Loucy (cell line): ENCODE data around the gene FAM120C.
A peak's percentile ranks its signal among the peaks of the same experiment; 100 is the strongest.

Experiments used
- H2AFZ ChIP-seq: fragments of 200-600 bp; sonication (generic); 2 replicates; pipeline ENCODE4 v1.6.0; 2016; ENCODE audit warnings: antibody characterized with exemption, mild to moderate bottlenecking, low read length, moderate library complexity
- H3F3A ChIP-seq: fragments of 200-600 bp; 2 replicates; pipeline ENCODE4 v1.6.0; 2016; ENCODE audit warnings: antibody characterized with exemption, low read depth, mild to moderate bottlenecking
- H3K27me3 ChIP-seq: fragments of 200-600 bp; sonication (generic); 2 replicates; pipeline ENCODE4 v1.6.1; 2014; ENCODE audit warnings: low read length, mild to moderate bottlenecking; ENCODE audit not compliant: insufficient read depth, poor library complexity, severe bottlenecking
- H3K36me3 ChIP-seq: fragments of 200-600 bp; sonication (generic); 2 replicates; pipeline ENCODE4 v1.6.1; 2016; ENCODE audit warnings: low read length; ENCODE audit not compliant: insufficient read depth
- H3K4me1 ChIP-seq: fragments of 200-600 bp; sonication (generic); 2 replicates; pipeline ENCODE4 v1.5.1; 2014; ENCODE audit warnings: low read length, mild to moderate bottlenecking; ENCODE audit not compliant: insufficient read depth, poor library complexity, severe bottlenecking
- H3K4me2 ChIP-seq: fragments of 200-600 bp; sonication (generic); 2 replicates; pipeline ENCODE4 v1.6.0; 2014; ENCODE audit warnings: antibody characterized with exemption, low read length, low read depth, mild to moderate bottlenecking; ENCODE audit not compliant: poor library complexity, severe bottlenecking
- H3K4me3 ChIP-seq: fragments of 200-600 bp; sonication (generic); 2 replicates; pipeline ENCODE4 v1.5.1; 2014; ENCODE audit warnings: low read length, mild to moderate bottlenecking, mixed read lengths; ENCODE audit not compliant: poor library complexity, severe bottlenecking
- H3K79me2 ChIP-seq: fragments of 200-600 bp; sonication (generic); 2 replicates; pipeline ENCODE4 v1.6.1; 2014; ENCODE audit warnings: low read length; ENCODE audit not compliant: insufficient read depth
- H3K9ac ChIP-seq: fragments of 200-600 bp; sonication (generic); 2 replicates; pipeline ENCODE4 v1.6.0; 2014; ENCODE audit warnings: mild to moderate bottlenecking, low read depth, low read length, moderate library complexity; ENCODE audit not compliant: poor library complexity, severe bottlenecking
- H3K9me2 ChIP-seq: fragments of 200-600 bp; sonication (generic); replicated peaks from 2 replicates; pipeline ENCODE4 v1.6.1; 2016; ENCODE audit warnings: low read depth, low read length, mixed read lengths
- H3K9me3 ChIP-seq: fragments of 200-600 bp; sonication (generic); 2 replicates; pipeline ENCODE4 v1.6.1; 2014; ENCODE audit warnings: mild to moderate bottlenecking, antibody characterized with exemption, low read length, low read depth; ENCODE audit not compliant: insufficient read depth
- H4K20me1 ChIP-seq: fragments of 200-600 bp; sonication (generic); 2 replicates; pipeline ENCODE4 v1.6.0; 2014; ENCODE audit warnings: antibody characterized with exemption, low read length, mild to moderate bottlenecking; ENCODE audit not compliant: insufficient read depth, poor library complexity, severe bottlenecking
- CTCF ChIP-seq: fragments of 200-600 bp; sonication (generic); conservative IDR thresholded peaks from 2 replicates; pipeline ENCODE4 v1.5.1; 2014; ENCODE audit warnings: mild to moderate bottlenecking, antibody characterized with exemption, low read length
- EZH2phosphoT487 ChIP-seq: fragments of 200-600 bp; IDR thresholded peaks from 2 replicates; pipeline ENCODE4 v1.6.1; 2018; ENCODE audit warnings: antibody characterized with exemption, mild to moderate bottlenecking, moderate library complexity, borderline replicate concordance

FAM120C gene

GRCh38 chrX:54045563-54046228, 137.4 kb downstream of the FAM120C start:
- peak overlapping the region; percentile 91 for H3K4me3 ChIP-seq

GRCh38 chrX:54044877-54045338, 138.1 kb downstream of the FAM120C start:
- H2AFZ ChIP-seq = peak overlapping the region; percentile 76; the same call in 1 of the 2 replicates
- H3K9me3 ChIP-seq = no peaks in the 10 kb centered on the region
- TF ChIP-seq EZH2phosphoT487 (no peak), CTCF (no peak)
- H3K9me2 ChIP-seq = no peaks in the 10 kb centered on the region
- no peaks in the 10 kb centered on the region for H3K27me3 ChIP-seq
- H3K4me1 ChIP-seq = peaks cover 11% of the 10 kb centered on the region
- H4K20me1 ChIP-seq = no peaks in the 10 kb centered on the region
- peak overlapping the region; percentile 91 for H3K4me3 ChIP-seq
- no peaks in the 10 kb centered on the region for H3K36me3 ChIP-seq
- no peaks in the 10 kb centered on the region for H3F3A ChIP-seq
- peak overlapping the region; percentile 88 for H3K9ac ChIP-seq
- H3K4me2 ChIP-seq = peak overlapping the region; percentile 90
- peaks cover 12% of the 10 kb centered on the region for H3K79me2 ChIP-seq

More at GRCh38 chrX:54045563-54046228, 137.4 kb downstream of the FAM120C start:
- H3K9me3 ChIP-seq = no peaks in the 10 kb centered on the region
- no peaks in the 10 kb centered on the region for H3F3A ChIP-seq
- no peaks in the 10 kb centered on the region for H3K27me3 ChIP-seq
- peak overlapping the region; percentile 90 for H3K4me2 ChIP-seq
- no peaks in the 10 kb centered on the region for H4K20me1 ChIP-seq
- no peaks in the 10 kb centered on the region for H3K9me2 ChIP-seq
- peaks cover 12% of the 10 kb centered on the region for H3K79me2 ChIP-seq
- no peak overlapping the region for H2AFZ ChIP-seq
- H3K4me1 ChIP-seq = peaks cover 11% of the 10 kb centered on the region
- H3K9ac ChIP-seq = peak overlapping the region; percentile 88
- TF ChIP-seq CTCF = no peak
- no peak for TF ChIP-seq EZH2phosphoT487
- no peaks in the 10 kb centered on the region for H3K36me3 ChIP-seq

GRCh38 chrX:54044126-54044876, 138.8 kb downstream of the FAM120C start, which contains the start of gene PHF8:
TSS of gene PHF8 (minus strand) at chrX:54044473. CDS start at chrX:54042728, 1,745 bp downstream.
- TF ChIP-seq CTCF = no peak
- TF ChIP-seq EZH2phosphoT487 = no peak
- H4K20me1 ChIP-seq = no peaks in the 10 kb centered on the region
- H3K79me2 ChIP-seq = peaks cover 12% of the 10 kb centered on the region
- H3K4me3 ChIP-seq = peak within 1 kb of the TSS; percentile 91
- no peaks in the 10 kb centered on the region for H3K27me3 ChIP-seq
- H2AFZ ChIP-seq = peak within 1 kb of the TSS; percentile 89
- peak within 1 kb of the TSS; percentile 88 for H3K9ac ChIP-seq
- peaks cover 11% of the 10 kb centered on the region for H3K4me1 ChIP-seq
- H3K9me2 ChIP-seq = no peaks in the 10 kb centered on the region
- no peaks in the 10 kb centered on the region for H3F3A ChIP-seq
- no peaks in the 10 kb centered on the region for H3K36me3 ChIP-seq
- peak within 1 kb of the TSS; percentile 90 for H3K4me2 ChIP-seq
- H3K9me3 ChIP-seq = no peaks in the 10 kb centered on the region
